Gastroesophageal sphincter (tissue), 3 donors: ENCODE results near the gene VPS8.

Experiments used
- CTCF ChIP-seq, 4 experiments: fragments of 200-600 bp in 2 of 4; fragments of 450-650 bp in 2 of 4; sonication (generic) in 1 of 4; IDR thresholded peaks; one replicate each; pipeline ENCODE4 v1.5.1; 2017 to 2019; ENCODE audit warnings: antibody characterized with exemption in 4 of 4, mild to moderate bottlenecking in 2 of 4, moderate library complexity in 2 of 4
- EP300 ChIP-seq: sonication (generic); formaldehyde crosslinking; IDR thresholded peaks from one replicate; pipeline ENCODE4 v1.6.1; 2017; ENCODE audit warnings: antibody characterized with exemption, mild to moderate bottlenecking
- POLR2A ChIP-seq, 2 donors: fragments of 450-650 bp; IDR thresholded peaks; one replicate each; pipeline ENCODE4 v1.6.1; 2017; ENCODE audit warnings: antibody characterized with exemption in 2 of 2, mild to moderate bottlenecking in 2 of 2, moderate library complexity in 1 of 2

- no peak for TF ChIP-seq POLR2A (IDR thresholded peaks at IDR 0.05)
- TF ChIP-seq CTCF (IDR thresholded peaks at IDR 0.05) = no peak
- no peak for TF ChIP-seq EP300
Measured at GRCh38 chr3:184823990-184824389, 12.0 kb downstream of the VPS8 start.
